B cell (primary cell): ENCODE results near the gene GIMAP2.

Experiments
- EZH2 ChIP-seq: IDR thresholded peaks from 2 replicates; pipeline ENCODE4 v1.6.1; 2012; ENCODE audit warnings: borderline replicate concordance, low read depth, mild to moderate bottlenecking, moderate library complexity, low read length; ENCODE audit not compliant: insufficient read depth, poor library complexity, severe bottlenecking
- TF ChIP-seq, protein P1 (sequence below): fragments of 200-600 bp; IDR thresholded peaks from one replicate; pipeline ENCODE4 v1.8.0; 2022; ENCODE audit warnings: antibody characterized with exemption, mild to moderate bottlenecking

DNA sequence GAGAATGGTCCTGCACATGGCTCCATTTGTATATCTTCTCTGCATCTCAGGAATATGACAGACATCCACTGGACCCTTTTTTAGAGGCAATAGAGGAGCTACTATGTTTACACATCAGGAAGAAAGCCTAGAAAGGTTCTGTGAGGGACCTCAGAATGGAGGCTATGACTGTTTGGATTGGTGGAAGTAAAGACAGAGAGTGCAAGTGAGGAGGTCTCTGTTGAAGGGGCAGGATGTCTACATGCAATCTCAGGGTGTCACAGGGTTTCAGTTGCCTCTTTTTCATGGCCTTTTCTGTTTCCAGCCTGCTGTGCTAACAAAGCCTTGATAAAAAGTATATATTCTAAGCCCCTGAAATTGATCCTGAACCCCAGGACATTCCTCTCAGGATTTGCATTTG, 43.7 kb upstream of the GIMAP2 start:
- TF ChIP-seq, protein P1, sequence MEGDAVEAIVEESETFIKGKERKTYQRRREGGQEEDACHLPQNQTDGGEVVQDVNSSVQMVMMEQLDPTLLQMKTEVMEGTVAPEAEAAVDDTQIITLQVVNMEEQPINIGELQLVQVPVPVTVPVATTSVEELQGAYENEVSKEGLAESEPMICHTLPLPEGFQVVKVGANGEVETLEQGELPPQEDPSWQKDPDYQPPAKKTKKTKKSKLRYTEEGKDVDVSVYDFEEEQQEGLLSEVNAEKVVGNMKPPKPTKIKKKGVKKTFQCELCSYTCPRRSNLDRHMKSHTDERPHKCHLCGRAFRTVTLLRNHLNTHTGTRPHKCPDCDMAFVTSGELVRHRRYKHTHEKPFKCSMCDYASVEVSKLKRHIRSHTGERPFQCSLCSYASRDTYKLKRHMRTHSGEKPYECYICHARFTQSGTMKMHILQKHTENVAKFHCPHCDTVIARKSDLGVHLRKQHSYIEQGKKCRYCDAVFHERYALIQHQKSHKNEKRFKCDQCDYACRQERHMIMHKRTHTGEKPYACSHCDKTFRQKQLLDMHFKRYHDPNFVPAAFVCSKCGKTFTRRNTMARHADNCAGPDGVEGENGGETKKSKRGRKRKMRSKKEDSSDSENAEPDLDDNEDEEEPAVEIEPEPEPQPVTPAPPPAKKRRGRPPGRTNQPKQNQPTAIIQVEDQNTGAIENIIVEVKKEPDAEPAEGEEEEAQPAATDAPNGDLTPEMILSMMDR: no peak
- no peak for TF ChIP-seq EZH2
